COLO668 (cell line): ENCODE data around the gene TFAP2D.

ENCODE experiments used
- DNase-seq: peaks from one replicate; lab custom pipeline; 2025; ENCODE audit not compliant: unreplicated experiment; lab: John Stamatoyannopoulos, UW

TFAP2D gene

DNA sequence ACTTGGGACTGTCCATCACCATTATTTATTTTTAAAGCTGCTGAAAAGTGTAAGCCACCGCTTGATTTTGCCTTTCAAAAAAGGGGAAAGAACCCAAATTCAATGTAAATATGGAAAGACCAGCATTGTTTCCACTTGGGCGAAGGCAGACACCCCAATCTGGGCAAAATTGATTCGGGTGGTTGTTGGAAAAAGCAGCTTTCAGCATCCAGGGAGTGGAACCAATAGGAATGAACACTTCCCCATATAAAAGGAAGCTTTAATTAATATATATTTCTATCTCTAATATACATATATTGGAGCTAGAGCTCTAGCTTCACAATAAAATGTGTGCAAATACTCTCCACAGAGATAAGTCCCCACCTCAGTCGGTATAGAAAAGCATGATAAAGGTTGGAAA lies at the start of gene TFAP2D:
Gene TFAP2D, plus strand, starts transcription at position 301 of the 400 bp plus-strand sequence. CDS start 530 bp downstream, outside the sequence.
- DNase-seq, result no peak

DNA sequence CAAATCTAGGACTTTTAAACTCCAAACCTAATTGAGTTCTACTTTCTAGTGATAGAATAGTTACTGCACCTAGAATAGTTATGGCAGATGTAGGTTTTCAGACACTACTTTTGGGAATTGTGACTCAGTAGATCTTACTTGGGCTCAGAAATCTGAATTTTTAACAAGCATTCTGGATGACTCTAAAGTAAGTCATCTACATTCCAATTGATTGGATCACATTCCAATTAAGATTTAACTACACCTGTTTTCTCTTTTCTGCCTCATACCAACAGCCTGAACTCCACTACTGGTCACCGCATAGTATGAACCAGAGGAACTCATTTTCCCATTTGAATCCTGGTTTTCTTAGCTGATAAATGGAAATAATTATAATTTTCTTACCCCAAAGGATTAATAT lies 49.5 kb upstream of the TFAP2D start:
- no peak for DNase-seq

DNA sequence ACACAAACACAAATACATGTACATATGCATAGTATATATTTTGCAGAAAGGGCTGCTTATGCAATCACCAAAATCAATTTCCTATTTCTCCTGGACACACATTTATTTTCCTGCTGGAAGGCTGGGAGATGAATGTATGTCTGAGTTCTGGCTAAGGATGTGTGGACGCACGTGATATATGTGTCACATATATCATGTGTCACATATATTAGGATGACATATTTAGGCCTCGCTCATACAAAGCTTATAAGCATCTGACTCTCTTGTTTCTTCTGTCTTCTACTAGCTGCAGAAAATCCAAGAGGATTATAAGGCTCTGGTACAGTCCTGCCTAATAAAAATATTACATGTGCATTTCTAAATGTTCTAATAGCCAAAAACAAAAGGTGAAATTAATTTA lies 47.2 kb upstream of the TFAP2D start:
- no peak for DNase-seq

DNA sequence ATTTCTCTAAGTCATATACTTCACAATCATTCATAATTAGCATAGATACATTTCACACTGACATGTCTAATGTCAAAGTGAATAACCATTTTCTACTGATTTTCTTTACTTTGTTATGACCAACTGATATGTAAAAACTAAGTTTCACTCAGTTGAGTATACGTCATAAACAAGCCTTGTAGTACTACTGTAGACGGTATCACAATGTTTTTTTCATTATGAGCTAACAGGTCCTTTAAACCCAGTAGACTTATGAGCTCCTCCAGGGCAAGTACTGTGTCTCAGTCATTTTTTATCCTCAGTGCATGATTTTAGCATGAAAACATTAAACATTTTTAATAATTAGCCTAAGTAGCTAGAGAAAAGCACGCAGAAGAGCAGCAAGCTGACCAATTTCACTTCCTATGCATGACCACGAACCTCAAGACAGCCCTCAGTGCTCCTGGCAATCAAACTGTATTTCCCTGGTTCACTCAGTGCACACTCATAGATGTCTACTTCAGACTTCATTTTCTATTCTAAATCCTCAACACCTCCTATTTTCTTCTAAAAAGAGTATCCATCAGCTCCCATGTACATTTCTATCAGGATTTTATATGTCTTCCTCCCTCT lies 32.0 kb upstream of the TFAP2D start:
- no peak for DNase-seq

DNA sequence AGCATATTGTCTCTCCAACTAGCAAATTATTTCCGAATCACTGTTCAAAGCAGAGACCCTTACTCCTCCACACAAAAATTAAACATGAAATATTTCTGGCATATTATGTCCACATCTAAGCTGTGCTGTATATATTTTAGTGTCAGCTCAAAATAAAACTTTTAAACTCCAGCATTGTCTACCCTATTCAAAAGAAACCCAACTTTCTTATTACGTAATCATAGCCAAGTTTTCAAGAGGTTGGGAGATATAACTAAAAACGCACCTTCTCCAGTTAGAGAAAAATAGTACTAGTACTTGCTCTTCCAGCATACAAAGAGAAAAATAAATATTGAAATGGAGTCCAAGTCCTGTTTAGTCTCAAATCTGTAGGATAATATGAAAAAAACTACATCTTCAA lies 24.1 kb upstream of the TFAP2D start:
- DNase-seq, result no peak

DNA sequence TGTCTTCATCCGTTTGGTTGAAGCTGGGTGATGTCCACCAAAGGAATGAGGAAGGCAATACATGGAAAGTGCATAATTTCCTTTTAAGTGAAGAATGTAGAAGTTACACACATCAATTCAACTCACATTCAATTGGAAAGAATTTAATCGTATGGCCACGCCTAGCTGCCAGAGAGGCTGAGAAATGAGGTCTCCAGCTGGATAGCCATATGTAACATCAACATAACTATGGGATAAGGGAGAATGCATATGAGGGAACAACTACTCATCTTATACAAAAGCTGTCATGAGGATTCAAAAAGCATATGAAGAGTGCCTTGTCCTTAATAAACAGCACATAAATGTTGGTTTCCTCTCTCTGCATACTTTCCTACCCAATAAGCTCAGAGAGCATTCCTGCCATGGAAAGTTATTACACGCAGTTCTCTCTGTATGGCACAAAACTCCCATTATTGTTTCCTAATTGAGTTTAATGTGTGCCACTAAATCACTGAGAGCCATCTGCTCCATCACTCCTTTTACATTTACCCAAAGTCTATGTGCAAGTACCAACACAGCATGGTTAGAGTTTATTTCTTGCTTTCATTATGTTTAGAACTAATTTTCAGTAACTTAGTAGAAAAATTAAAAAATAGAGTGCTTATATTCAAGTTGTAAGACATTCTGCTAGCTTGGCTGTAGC lies 21.4 kb upstream of the TFAP2D start:
- no peak for DNase-seq

DNA sequence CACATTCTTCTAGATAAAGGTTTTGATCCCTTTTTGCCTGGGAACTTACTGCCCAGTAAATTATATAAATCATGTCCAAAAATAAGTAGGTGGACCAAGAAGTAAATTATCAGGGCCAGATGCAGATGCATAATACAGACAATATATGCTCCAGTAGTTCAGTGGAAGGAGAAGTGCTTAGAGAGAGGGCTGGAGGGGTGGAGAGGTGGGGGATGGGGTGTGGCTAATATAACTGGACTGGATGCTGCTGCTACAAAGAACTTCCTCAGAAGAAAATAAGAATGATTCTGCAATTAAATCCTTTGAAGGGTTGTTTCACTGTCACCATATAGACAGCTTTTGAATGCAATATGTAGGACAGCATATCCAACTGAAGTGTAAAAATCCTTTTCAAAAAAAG lies 14.8 kb upstream of the TFAP2D start:
- no peak for DNase-seq

DNA sequence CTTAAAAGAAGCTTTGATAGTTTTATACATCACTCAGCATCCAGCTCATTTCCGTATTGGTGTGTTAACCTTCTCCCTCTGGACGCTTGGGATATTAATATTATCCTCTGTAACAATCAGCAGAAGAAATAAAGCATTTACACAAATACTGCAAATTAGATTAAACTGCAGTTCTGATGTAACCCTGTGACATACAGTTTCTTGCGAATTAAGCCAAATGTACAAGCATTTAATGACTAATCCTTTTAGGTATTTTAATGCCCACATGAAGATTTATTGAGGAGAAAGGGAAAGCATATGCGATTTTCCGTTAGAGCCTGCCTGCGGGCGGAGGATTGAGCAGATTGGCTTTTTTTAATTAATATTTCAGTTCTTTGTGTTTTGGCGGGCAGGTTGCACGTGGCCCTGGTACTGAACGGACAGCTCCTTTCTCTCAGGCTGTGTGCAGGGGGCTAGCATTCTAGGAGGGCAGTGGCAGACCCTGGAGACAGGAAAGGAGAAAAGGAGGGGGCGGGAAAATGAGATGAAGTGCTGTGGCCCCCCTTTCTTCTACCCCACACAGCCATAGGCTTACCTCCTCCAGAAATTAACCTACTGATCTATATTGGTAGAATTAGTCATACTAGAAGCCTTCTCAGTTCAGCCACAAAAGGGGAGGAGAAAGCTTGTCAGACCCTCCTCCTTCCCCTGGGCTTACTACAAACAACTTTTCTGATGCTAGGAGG lies 14.1 kb upstream of the TFAP2D start:
- DNase-seq, result no peak

DNA sequence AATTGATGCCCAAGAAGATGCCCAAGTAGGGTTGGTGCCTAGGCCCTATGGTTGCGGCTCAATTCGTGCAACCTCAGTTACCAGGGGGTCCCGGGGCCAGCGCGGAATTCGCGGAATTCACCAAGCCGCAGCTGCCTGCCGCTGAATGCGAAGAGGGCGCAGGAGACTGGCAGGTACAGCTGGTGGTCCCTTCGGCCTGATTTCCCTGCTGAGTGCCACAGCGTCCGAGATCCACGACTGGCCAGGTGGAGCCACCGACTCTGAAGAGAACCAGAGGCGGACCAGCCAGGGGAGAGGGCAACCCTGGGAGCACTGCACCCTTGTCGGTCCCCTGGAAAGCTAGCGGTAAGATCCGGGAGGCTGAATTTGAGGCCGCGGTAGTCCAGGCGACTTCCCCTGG lies 6.8 kb upstream of the TFAP2D start:
- DNase-seq, result no peak

DNA sequence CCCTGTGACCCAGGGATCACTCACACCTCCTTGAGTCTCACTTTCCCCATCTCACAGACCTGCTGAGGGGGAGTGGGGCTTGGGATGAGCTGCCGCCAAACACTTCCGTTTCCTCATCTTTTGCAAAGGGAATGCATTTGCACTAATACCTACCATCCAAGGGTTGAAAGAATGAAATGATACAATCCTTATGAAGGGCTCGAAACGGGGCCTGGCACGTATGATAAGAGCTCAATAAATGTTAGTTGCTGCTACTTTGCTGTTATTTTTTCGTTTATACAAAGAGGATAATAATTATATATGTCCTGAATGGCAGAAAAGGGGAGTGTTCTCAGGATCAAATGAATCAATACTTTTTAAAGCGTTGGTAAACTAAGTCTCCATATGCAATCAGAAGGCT lies 6.1 kb upstream of the TFAP2D start:
- no peak for DNase-seq

DNA sequence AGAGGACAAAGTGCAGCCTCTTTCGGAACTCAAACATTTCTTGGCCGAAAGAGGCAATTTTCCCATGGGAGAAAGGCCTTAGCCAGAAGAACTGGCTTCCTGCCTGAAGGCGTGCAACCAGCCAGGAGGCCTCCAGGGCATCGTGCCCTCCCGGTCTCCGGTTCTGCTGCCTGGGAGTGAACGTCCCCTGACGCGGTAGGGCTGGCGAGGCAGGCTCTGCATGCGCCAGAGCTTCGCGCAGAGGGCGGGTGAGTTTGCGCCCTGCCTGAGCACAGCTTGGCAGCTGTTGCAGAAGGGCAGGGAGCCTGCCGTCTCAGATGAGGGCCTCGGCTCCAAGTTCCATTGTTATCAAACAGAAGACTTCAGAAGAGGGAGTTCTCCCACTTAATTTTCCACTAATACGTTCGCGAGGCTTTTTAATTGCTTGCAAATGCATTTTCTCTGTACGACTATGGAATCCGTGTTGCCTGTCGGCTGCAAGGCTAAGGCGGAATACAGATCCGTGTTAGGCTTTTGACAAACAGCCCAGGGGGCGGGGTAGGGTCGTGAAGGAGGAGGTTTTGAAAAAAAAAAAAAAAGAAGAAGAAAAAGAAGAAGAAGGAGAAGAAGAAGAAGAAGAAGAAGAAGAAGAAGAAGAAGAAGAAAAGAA lies 5.5 kb upstream of the TFAP2D start:
- no peak for DNase-seq

DNA sequence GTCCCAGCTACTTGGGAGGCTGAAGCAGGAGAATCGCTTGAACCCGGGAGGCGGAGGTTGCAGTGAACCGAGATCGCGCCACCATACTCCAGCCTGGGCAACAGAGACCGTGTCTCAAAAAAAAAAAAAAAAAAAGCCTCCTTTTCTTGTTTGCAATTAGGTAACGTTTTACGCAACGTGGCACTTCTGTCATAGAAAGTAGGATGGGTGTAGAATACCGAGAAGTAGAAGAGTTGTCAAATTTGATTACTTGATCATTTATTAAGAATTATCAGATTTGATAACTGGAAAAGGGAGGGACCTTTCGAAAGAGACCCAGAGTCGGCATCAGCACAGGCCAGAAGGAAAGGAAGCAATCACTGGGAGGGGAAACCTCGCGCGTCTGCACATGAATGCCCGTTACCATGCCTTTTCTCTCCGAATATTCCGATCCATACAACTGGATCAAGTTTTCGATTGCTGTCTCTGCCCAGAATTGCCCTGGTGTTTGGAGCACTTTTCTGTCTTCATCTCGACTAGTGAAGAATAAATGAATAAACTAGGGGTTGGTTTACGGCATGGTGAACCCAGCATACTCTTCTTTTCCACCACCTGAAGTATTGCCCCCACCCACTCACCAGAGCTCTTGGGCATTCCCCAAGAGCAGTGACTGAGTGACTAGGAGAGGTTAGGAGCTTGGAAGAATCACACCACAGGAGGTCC lies 4.5 kb upstream of the TFAP2D start:
- DNase-seq, result no peak

DNA sequence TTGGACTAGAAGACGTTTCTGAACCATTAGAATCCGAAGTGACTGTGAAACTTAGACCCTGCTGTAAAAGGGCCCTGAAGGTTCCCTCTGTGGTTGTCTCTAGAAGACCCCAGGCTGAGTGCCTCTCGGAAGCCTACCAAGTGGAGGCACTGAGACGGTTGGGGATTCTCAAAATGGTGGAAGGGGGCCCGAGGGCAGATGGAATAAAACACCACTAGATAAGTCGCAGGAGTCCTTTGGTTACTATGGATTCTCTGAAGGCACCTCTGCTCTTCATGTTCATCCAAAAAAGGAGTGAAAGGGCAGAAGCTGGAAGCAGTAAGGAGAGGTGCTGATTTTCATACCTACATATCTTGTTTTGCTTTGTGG lies 4.0 kb upstream of the TFAP2D start:
- DNase-seq, result no peak

DNA sequence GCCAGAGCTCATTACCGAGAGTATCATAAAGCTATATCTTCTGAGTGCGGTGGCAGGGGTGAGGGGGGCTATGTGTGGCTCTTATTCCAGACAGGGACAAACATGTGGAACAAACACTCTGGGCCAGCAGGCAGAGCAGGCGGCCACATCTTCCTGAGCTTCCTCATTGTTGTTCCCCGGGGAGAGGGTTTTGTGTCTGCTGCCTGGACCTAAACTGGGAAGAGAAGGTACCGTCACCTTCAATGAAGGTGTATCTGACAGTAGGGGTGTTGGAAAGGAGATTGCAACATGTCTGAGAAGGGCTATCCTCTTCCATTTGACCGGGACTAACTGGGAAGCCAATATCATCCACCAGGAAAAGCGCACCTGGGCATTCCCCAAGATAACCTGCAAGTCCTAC lies 1.6 kb upstream of the TFAP2D start:
- no peak for DNase-seq

DNA sequence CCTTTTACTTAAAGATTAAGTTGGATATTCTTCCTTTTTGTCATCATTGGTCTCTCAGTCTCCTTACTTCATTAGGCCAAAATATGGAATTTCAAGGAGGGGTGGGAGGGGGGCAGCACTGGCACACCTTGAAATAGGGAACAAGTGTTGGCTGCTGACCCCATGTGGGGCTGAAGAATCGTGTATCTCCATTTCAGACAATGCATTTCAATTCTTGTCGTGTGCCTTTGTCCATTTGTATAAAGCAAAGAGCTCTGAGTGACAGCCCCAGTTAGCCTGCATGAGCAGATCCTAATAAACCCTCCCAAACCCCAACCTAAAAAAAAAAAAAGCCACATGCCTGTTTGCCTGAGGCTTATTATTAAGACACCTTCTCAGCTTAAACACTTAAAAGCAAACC lies 1.0 kb upstream of the TFAP2D start:
- no peak for DNase-seq

DNA sequence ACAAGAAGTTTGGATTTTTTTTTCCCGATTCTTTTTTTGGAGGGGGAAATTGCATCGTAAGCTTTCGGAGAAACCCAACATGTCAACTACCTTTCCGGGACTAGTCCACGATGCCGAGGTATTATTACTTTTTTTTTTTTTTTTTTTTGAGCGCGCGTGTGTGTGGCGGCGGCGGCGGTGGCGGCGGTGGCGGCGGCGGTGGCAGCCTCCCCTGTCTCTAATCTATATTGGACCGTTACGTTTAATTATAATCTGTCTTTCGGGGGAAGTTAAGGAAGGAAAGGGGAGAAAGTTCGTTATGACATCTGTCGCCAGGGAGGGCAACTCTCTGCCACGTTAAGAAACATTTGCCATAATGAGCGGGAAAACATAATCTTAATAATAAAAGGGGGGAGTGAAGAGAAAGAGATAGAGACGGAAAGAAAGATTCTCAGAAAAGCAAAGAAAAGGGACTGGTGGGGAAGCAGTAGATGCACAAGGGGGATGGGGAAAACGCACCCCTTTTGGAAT lies 706 bp downstream of the TFAP2D start:
- DNase-seq, result no peak

DNA sequence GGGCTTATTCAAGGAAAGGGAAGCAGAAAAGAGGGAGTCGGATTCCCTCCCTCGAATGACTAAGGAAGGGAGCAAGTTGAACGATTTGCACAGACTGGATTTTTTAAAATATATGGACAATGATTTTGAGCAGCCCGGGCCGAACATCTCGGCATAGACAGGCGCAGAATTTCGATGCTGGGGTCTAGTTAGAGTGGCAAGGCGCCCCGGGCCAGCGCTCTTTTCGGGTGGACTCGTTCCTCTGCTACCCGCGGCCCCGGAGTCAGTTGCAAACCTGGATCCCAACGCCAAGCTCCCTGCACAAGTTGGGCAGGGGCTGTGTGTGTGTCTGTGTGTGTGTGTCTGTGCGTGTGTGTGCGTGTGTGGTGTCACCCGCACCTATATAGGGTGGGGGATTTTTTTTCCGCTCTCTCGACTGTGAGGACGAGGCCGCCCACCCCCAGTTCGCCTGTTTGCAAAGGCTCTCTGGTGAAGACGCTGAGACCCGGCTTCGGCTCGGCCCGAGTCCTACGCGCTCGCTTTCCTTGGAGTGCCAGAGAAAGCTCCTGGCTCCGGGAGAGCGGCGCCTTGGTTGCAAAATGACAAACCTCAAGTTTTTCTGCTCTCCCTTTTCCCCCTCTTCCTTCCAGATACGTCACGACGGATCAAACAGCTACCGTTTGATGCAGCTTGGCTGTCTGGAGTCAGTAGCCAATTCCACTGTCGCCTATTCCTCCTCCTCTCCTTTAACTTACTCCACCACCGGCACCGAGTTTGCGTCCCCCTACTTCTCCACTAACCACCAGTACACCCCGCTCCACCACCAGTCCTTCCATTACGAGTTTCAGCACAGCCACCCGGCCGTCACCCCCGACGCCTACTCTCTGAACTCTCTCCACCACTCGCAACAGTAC lies 1.4 kb downstream of the TFAP2D start:
- DNase-seq, result no peak

DNA sequence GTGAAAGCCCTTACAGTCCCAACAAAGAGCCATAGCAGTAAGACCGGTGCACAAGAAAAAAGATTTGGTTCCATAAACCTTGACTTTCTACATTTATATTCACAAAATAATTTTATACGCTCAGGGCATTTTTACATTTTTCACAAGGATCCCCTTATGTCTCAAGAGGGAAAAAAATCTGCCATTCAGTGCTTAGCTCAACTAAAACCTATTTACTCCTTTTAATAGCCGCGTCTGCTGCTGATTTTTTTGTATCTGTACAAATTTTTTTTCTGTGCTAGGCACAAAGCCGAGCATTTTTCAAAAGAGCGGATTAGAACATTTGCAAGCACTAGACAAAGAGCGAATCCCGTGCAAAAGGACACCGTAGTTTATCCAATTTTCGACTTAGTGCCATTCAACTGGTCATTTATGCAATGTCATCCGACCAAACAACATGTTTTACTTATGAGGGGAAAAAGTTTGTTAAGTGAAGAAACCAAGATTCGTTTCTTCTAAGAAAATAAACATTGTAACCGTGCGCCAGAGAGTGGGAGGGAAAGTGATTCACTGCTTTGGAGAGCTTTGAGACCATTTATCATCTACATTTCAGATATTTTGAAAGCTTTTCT lies 3.7 kb downstream of the TFAP2D start:
- no peak for DNase-seq

DNA sequence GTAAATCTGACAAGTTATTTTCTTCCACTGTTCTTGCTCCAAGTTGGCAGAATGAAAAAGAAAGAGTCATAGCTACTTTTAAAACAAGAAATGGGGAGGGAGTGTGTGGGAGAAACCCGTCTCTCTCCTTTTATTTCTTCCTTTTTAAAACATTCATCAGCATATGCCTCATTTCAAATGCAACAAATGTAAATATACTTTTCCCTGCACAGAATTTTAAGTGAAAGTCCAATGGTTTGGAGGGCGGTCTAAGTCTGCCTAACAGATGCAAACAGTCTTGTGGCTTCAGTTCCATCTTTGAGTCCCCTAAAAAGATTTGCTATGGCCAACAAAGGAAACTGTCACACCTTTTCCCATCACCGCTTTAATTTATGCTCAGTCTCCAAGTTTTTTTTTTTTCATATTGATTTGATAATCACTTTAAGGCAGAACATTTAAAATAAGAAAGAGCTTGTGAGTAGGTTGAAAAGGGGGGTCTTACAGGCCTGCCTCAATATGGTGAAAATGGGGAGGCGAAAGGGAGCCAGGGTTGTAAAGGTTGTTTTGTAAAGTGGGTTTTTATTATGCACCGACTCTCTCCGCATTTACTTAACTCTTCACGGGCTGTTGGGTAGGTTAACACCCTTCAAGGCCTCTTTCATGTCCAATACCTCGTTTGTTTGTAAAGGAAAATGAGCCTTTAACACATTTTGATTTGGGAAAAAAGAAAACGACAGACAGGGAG lies 4.6 kb downstream of the TFAP2D start:
- no peak for DNase-seq
